Spleen (tissue), 11 donors: ENCODE data around the gene TSEN54. TPM values are rescaled to one million over a fixed set of nuclear protein-coding genes. Genes with fewer than 3 reads are reported as not detected.

Experiments
- DNase-seq: peaks from one replicate; pipeline ENCODE4 v3.0.0-alpha.2; 2020
- H3K27ac ChIP-seq, 8 donors: fragments of 200-600 bp; sonication (generic) in 7 of 8; 1 replicate in 4 of 8; 2 replicates in 4 of 8; pipeline versions ENCODE4 v1.5.0 to v1.8.0; 2016 to 2021; ENCODE audit warnings: inconsistent platforms in 4 of 8, mild to moderate bottlenecking in 4 of 8, moderate library complexity in 1 of 8
- H3K27me3 ChIP-seq, 7 donors: fragments of 200-600 bp; sonication (generic) in 6 of 7; replicated peaks in 1 of 7; 1 replicate in 4 of 7; 2 replicates in 3 of 7; pipeline versions ENCODE4 v1.5.0 to v1.8.0; 2016 to 2021; ENCODE audit warnings: inconsistent platforms in 3 of 7, mild to moderate bottlenecking in 1 of 7
- H3K36me3 ChIP-seq, 6 donors: fragments of 200-600 bp; sonication (generic) in 5 of 6; 1 replicate in 4 of 6; 2 replicates in 2 of 6; pipeline versions ENCODE4 v1.5.0 to v1.8.0; 2016 to 2021; ENCODE audit warnings: inconsistent platforms in 2 of 6
- H3K4me1 ChIP-seq, 6 donors: fragments of 200-600 bp; sonication (generic) in 5 of 6; 1 replicate in 3 of 6; 2 replicates in 3 of 6; pipeline versions ENCODE4 v1.5.0 to v1.8.0; 2016 to 2021; ENCODE audit warnings: inconsistent platforms in 3 of 6
- H3K4me3 ChIP-seq, 8 donors: fragments of 200-600 bp; sonication (generic) in 7 of 8; 1 replicate in 4 of 8; 2 replicates in 4 of 8; pipeline versions ENCODE4 v1.5.0 to v1.8.0; 2016 to 2021; ENCODE audit warnings: inconsistent platforms in 4 of 8, mild to moderate bottlenecking in 4 of 8, moderate library complexity in 2 of 8
- H3K9me3 ChIP-seq, 8 donors: fragments of 200-600 bp; sonication (generic) in 7 of 8; 1 replicate in 4 of 8; 2 replicates in 4 of 8; pipeline versions ENCODE4 v1.5.0 to v1.8.0; 2016 to 2021; ENCODE audit warnings: inconsistent platforms in 4 of 8
- CTCF ChIP-seq, 11 experiments: fragments of 200-600 bp in 7 of 11; fragments of 450-650 bp in 4 of 11; sonication (generic) in 4 of 11; IDR thresholded peaks in 8 of 11; conservative IDR thresholded peaks in 3 of 11; 1 replicate in 7 of 11; 2 replicates in 4 of 11; pipeline versions ENCODE4 v1.4.0 to v1.8.0; 2016 to 2021; ENCODE audit warnings: antibody characterized with exemption in 11 of 11, inconsistent platforms in 4 of 11, mild to moderate bottlenecking in 1 of 11
- POLR2A ChIP-seq, 3 donors: fragments of 450-650 bp; IDR thresholded peaks; one replicate each; pipeline ENCODE4 v1.5.1; 2017; ENCODE audit warnings: antibody characterized with exemption in 3 of 3, mild to moderate bottlenecking in 1 of 3
- POLR2AphosphoS5 ChIP-seq, 3 donors: sonication (generic); formaldehyde crosslinking; IDR thresholded peaks; one replicate each; pipeline ENCODE4 v1.5.1; 2017; ENCODE audit warnings: antibody characterized with exemption in 3 of 3
- WGBS, 5 donors: extraction: QIAGEN DNeasy Blood & Tissue Kit in 3 of 5; methylation state at CpG; one replicate each; pipeline versions ENCODE4 v1.1.5 to v1.1.7; 2013 to 2018; 5-methylcytosine and 5-hydroxymethylcytosine counted together
- intact Hi-C: fragments of 100-400 bp; cut with DNase I; formaldehyde crosslinking; loops from one replicate; pipeline ENCODE4 v1.15.0; 2023; ENCODE audit warnings: low total_unique reads
- polyA plus RNA-seq, 3 donors: library from polyadenylated mRNA; stranded (reverse); fragments of 200-250 nt; gene quantifications; one replicate each; pipeline ENCODE4 v1.2.1, GENCODE V29; 2013
- total RNA-seq, 7 donors: library from RNA; depleted of rRNA in 3 of 7; stranded (reverse); fragments of >200 nt in 3 of 7; fragmentation: NEBNext Ultra II Directional in 4 of 7; extraction: Animal tissue kit (Norgen Biotek cat#: 25700) in 4 of 7; gene quantifications; one replicate each; pipeline versions ENCODE4 v1.1.0 to v1.2.1, GENCODE V29; 2016 to 2021
- donor health status: healthy with polysubstance abuse.
- donor health status: DM: no; HTN: no; CAD: no; lungs with moderate emphysema.
- donor health status: DM: no; HTN: no; CAD: no.
- donor health status: Bipolar disorder and iron deficiency.
- donor health status: healthy.
- donor health status: DM: no; HTN: no; CAD: no.
- donor health status: DM: yes; HTN: yes; CAD: no.

Gene TSEN54
- total and polyA plus RNA-seq, 10 donors = 31.0 to 87.8 (median 42.4) TPM

DNA sequence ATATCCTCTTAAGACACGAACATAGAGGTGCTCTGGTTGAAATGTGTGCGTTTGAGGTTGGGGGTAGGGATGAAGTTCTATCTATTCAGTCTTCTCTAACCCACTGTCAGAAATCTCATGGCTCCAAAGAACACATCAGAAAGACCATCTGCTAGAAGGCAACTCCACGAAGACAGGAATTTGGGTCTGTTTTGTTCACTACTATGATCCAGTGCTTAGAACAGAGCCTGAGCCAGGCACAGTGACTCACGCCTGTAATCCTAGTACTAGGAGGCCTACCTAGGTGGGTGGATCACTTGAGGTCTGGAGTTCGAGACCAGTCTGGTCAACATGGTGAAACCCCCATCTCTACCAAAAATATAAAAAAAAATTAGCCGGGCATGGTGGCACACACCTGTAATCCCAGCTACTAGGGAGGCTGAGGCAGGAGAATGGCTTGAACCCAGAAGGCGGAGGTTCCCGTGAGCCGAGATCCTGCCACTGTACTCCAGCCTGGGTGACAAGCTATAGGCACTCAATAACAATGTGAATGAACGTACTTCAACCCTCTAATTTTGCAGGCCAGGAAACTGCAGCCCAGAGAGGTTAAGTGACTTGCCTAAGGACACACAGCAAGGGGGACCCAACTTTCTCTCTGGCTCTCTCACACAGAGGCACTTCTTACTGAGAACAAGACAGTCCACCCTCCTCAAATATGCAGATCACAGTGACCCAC is 3.2 kb upstream of the TSEN54 start:
- Histone ChIP-seq H3K9me3 (no peaks in the 10 kb centered on the region), H3K27me3 (peaks cover 0 to 18% (median 0%) of the 10 kb centered on the region in 7 donors), H3K27ac (peak overlapping the region in 7 of 8 donors; percentile 29 to 90 (median 84)), H3K36me3 (peaks cover 0 to 23% (median 0%) of the 10 kb centered on the region in 6 donors), H3K4me3 (peak overlapping the region; percentile 70 to 99 (median 94)), H3K4me1 (peaks cover 7 to 92% (median 55%) of the 10 kb centered on the region in 6 donors)
- TF ChIP-seq POLR2A (IDR thresholded peaks at IDR 0.05) (no peak), POLR2AphosphoS5 (IDR thresholded peaks at IDR 0.05) (no peak), CTCF (IDR thresholded peaks at IDR 0.05 in 8 of 11, conservative IDR thresholded peaks at IDR 0.05 in 3 of 11) (no peak)
- intact Hi-C loops = loop anchor here (10.0 kb wide), 1 partner anchor 88 kb away; no protein-coding TSS in a partner anchor
- WGBS, 5 donors = 60 to 66% (median 64%) methylated on average over 10 of the region's 10 CpGs
- DNase-seq = no peak

- Histone ChIP-seq H3K27ac (peak overlapping the region in 7 of 8 donors; percentile 15 to 90 (median 84)), H3K4me3 (peak overlapping the region; percentile 70 to 99 (median 94)), H3K27me3 (peaks cover 0 to 18% (median 0%) of the 10 kb centered on the region in 7 donors), H3K36me3 (peaks cover 0 to 20% (median 0%) of the 10 kb centered on the region in 6 donors), H3K9me3 (no peaks in the 10 kb centered on the region), H3K4me1 (peaks cover 8 to 92% (median 56%) of the 10 kb centered on the region in 6 donors)
- DNase-seq = peak; percentile 69
- 71 to 87% (median 81%) methylated on average over 15 to 17 of the region's 17 CpGs for WGBS, 5 donors
- no peak for TF ChIP-seq CTCF (IDR thresholded peaks at IDR 0.05 in 8 of 11, conservative IDR thresholded peaks at IDR 0.05 in 3 of 11)
- TF ChIP-seq POLR2A (IDR thresholded peaks at IDR 0.05) = no peak
- no peak for TF ChIP-seq POLR2AphosphoS5 (IDR thresholded peaks at IDR 0.05)
- intact Hi-C loops = loop anchor here (10.0 kb wide), 1 partner anchor 89 kb away; no protein-coding TSS in a partner anchor
These were observed 2.7 kb upstream of the TSEN54 start for GRCh38 chr17:75513641-75514000.

DNA sequence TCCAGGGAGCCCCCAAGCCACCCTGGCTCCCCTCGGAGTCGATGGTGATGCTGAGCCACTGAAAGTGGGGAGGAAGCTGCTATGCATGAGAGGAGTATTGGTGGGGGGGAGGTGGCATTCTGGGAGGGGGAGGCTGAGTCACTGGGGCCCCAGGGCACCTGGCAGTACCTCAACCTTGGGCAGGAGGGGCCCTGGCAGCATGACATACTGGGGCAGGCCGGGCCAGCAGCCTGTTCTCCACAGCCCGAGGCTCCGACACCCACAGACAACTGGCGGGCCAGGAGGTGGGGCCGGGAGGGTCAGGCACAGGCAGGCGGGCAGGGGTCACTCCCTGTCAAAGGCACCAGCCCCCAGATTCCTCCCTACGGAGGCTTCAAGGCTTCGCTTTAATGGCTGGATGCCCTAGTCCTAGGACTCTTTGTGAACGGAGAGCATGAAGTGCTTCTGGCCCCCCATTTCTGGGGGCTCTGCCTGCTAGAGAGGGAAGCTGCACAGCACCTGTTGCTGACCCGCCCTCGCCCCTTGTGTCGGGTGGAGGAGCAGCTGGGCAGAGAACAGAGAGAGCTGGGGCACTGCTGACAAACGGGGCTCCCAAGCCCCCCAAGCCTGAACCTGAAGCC is 1.9 kb upstream of the TSEN54 start:
- H3K9me3 ChIP-seq = no peaks in the 10 kb centered on the region
- TF ChIP-seq POLR2AphosphoS5 (IDR thresholded peaks at IDR 0.05) (no peak), POLR2A (IDR thresholded peaks at IDR 0.05) (no peak), CTCF (IDR thresholded peaks at IDR 0.05 in 8 of 11, conservative IDR thresholded peaks at IDR 0.05 in 3 of 11) (no peak)
- WGBS, 5 donors = 29 to 64% (median 43%) methylated on average over 13 to 15 of the region's 15 CpGs
- intact Hi-C loops = loop anchor here (10.0 kb wide), 1 partner anchor 90 kb away; no protein-coding TSS in a partner anchor
- peak; percentile 84 for DNase-seq
- H3K4me3 ChIP-seq = peak overlapping the region; percentile 70 to 99 (median 94)
- H3K4me1 ChIP-seq = peaks cover 8 to 92% (median 57%) of the 10 kb centered on the region in 6 donors
- H3K27ac ChIP-seq = peak overlapping the region; percentile 59 to 90 (median 84)
- H3K27me3 ChIP-seq = peaks cover 0 to 18% (median 0%) of the 10 kb centered on the region in 7 donors
- peaks cover 0 to 27% (median 2%) of the 10 kb centered on the region in 6 donors for H3K36me3 ChIP-seq
